PC-9 (cell line): ENCODE measurements around the gene SARNP. TPM values are rescaled to one million over a fixed set of nuclear protein-coding genes. Genes with fewer than 3 reads are reported as not detected.
A peak's percentile ranks its signal among the peaks of the same experiment; 100 is the strongest.
"Not testable (repeated sequence)": the region's sequence is repeated elsewhere in the genome, so short reads cannot be mapped to it uniquely, and the experiment has no call there.

ENCODE experiments used
- BruUV-seq: library from RNA; stranded (reverse); fragments of 400-500 nt; replicated peaks from 2 replicates; lab custom pipeline; 2021; lab: Mats Ljungman, UMichigan
- CTCF ChIA-PET: fragments of 300-600 bp; sonication (Branson Sonifier 250); formaldehyde crosslinking; loops from one replicate; lab custom pipeline; 2022; ENCODE audit warnings: antibody characterized with exemption; lab: Charles Lee
- POLR2A ChIA-PET: fragments of 300-600 bp; sonication (Branson Sonifier 250); formaldehyde crosslinking; loops from one replicate; lab custom pipeline; 2022; ENCODE audit warnings: antibody characterized with exemption; ENCODE audit not compliant: unreplicated experiment; lab: Charles Lee
- DNase-seq, 2 experiments: peaks; one replicate each; pipeline versions ENCODE4 v3.0.0 to v3.0.0-alpha.2; 2015 to 2022; ENCODE audit warnings: mixed read lengths in 1 of 2
- H2AFZ ChIP-seq: fragments of 200-600 bp; sonication (generic); 2 replicates; pipeline ENCODE4 v1.8.1; 2017; ENCODE audit warnings: antibody characterized with exemption
- H3F3A ChIP-seq: fragments of 200-600 bp; sonication (generic); 2 replicates; pipeline ENCODE4 v1.8.1; 2017; ENCODE audit warnings: antibody characterized with exemption, mild to moderate bottlenecking, low read depth; ENCODE audit not compliant: insufficient read depth
- H3K27ac ChIP-seq: fragments of 200-600 bp; sonication (generic); 2 replicates; pipeline ENCODE4 v1.6.1; 2016; ENCODE audit warnings: mixed run types
- H3K27me3 ChIP-seq: fragments of 200-600 bp; sonication (generic); 2 replicates; pipeline ENCODE4 v1.6.1; 2016; ENCODE audit warnings: low read depth, mixed run types; ENCODE audit not compliant: insufficient read depth
- H3K36me3 ChIP-seq: fragments of 200-600 bp; sonication (generic); 2 replicates; pipeline ENCODE4 v1.6.1; 2016; ENCODE audit warnings: low read depth, mixed run types
- H3K4me1 ChIP-seq: fragments of 200-600 bp; sonication (generic); replicated peaks from 2 replicates; pipeline ENCODE4 v1.6.1; 2016; ENCODE audit warnings: mixed run types; ENCODE audit not compliant: insufficient read depth
- H3K4me2 ChIP-seq: fragments of 200-600 bp; sonication (generic); 2 replicates; pipeline ENCODE4 v1.6.1; 2017; ENCODE audit warnings: mixed run types
- H3K4me3 ChIP-seq: fragments of 200-600 bp; sonication (generic); 2 replicates; pipeline ENCODE4 v1.6.1; 2016; ENCODE audit warnings: mixed run types
- H3K79me2 ChIP-seq: fragments of 200-600 bp; sonication (generic); 2 replicates; pipeline ENCODE4 v1.6.1; 2017; ENCODE audit warnings: low read depth, mixed run types
- H3K9me2 ChIP-seq: fragments of 200-600 bp; sonication (generic); 2 replicates; pipeline ENCODE4 v1.8.1; 2017; ENCODE audit warnings: mild to moderate bottlenecking; ENCODE audit not compliant: insufficient read depth
- H3K9me3 ChIP-seq: fragments of 200-600 bp; sonication (generic); 2 replicates; pipeline ENCODE4 v1.8.1; 2016; ENCODE audit warnings: low read depth; ENCODE audit not compliant: insufficient read depth
- H4K20me1 ChIP-seq: fragments of 200-600 bp; sonication (generic); 2 replicates; pipeline ENCODE4 v1.8.1; 2017; ENCODE audit not compliant: insufficient read depth
- CTCF ChIP-seq: fragments of 200-600 bp; sonication (generic); conservative IDR thresholded peaks from 2 replicates; pipeline ENCODE4 v1.6.1; 2017; ENCODE audit warnings: mixed run types, antibody characterized with exemption, mild to moderate bottlenecking, moderate library complexity
- EZH2 ChIP-seq: fragments of 200-600 bp; sonication (generic); IDR thresholded peaks from 2 replicates; pipeline ENCODE4 v1.8.0; 2017; ENCODE audit warnings: antibody characterized with exemption, low read depth
- intact Hi-C: fragments of 100-400 bp; cut with micrococcal nuclease; formaldehyde crosslinking; loops from one replicate; pipeline ENCODE4 v1.10.0; 2022; ENCODE audit not compliant: unreplicated experiment
- total RNA-seq: library from RNA; stranded (reverse); gene quantifications from 2 replicates; pipeline ENCODE4 v1.2.3, GENCODE V29; 2021

The SARNP gene
- total RNA-seq, 1 experiment from 2014 or later = 74.8 TPM

DNA sequence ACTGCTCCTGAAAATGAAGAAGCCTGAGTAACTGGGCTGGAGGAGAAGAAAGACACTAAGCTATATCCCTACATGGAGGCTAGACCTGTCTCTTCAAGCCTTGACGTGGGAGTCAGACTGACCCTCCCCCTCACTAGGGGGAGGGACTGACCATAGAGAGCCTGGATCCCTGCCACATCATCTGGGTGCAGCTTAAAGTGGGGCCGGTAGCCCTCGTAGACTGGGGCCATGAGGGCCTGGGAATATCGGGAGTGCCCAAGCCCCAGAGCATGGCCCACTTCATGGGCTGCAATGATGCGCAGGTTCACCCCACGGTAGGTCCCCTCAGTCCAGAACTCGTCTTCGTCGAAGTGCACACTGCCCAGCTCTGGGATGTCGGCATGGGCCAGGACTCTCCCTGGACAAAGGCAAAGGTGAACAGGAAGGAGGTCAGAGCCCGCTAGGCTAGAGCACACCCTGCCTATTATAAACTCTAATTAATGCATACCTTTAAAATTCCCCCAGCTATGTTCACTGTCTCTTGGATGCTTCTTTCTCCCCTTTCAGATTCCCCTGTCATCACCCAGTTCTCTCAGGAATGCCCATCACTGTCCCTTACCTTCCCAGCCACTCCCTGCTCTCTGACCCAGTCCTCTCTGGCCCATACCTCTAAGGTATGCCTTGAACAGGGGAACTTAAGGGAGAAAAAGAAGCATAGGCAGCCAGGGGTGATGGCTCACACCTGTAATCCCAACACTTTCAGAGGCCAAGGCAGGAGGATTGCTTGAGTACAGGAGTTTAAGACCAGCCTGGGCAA is 22.0 kb upstream of the SARNP start:
- peaks cover 27% of the 10 kb centered on the region for H3K4me1 ChIP-seq
- peak overlapping the region; percentile 49; the same call in 1 of the 2 replicates for H3K27ac ChIP-seq
- no peaks in the 10 kb centered on the region for H3K36me3 ChIP-seq
- intact Hi-C loops = no loop called here
- H3K9me2 ChIP-seq = no peaks in the 10 kb centered on the region
- no peak overlapping the region for H3K4me3 ChIP-seq
- peak in 1 of 2 experiments; percentile 61 for DNase-seq
- ChIA-PET CTCF (no interaction called here), POLR2A (no interaction called here)
- no peaks in the 10 kb centered on the region for H3K27me3 ChIP-seq
- H4K20me1 ChIP-seq = no peaks in the 10 kb centered on the region
- no peak for TF ChIP-seq EZH2
- no peak for TF ChIP-seq CTCF
- H3F3A ChIP-seq = peaks cover 14% of the 10 kb centered on the region; the same call in 1 of the 2 replicates
- no peaks in the 10 kb centered on the region for H3K79me2 ChIP-seq
- no TSS peak for BruUV-seq
- H2AFZ ChIP-seq = no peak overlapping the region
- no peaks in the 10 kb centered on the region for H3K9me3 ChIP-seq
- H3K4me2 ChIP-seq = peak overlapping the region; percentile 43; the same call in 1 of the 2 replicates

DNA sequence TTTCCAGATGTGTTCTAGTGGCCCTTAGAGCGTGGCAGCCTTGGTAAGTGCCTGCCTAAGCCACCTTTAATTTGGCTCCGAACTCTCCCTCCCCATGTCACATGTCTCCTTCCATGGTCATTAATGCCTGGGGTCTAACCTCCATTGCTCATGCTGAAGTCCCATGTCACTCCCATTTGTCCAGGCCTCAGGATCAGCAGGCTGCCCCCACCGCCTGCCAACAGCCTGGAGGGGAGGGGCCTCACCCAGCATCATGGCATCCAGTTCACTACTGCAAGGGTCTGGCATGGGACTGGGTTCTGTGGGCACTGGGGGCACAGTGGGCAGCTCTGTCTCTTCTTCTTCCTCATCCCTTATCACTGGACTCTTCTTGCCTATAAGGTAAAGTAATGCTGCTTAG is 20.8 kb upstream of the SARNP start:
- Histone ChIP-seq H3K9me3 (no peaks in the 10 kb centered on the region), H3K79me2 (no peaks in the 10 kb centered on the region), H3F3A (peaks cover 14% of the 10 kb centered on the region; the same call in 1 of the 2 replicates), H3K9me2 (no peaks in the 10 kb centered on the region), H3K27ac (no peak overlapping the region), H3K4me1 (peaks cover 27% of the 10 kb centered on the region), H3K36me3 (no peaks in the 10 kb centered on the region), H4K20me1 (no peaks in the 10 kb centered on the region), H3K4me3 (no peak overlapping the region), H2AFZ (no peak overlapping the region), H3K27me3 (no peaks in the 10 kb centered on the region), H3K4me2 (no peak overlapping the region)
- DNase-seq = no peak
- no TSS peak for BruUV-seq
- no peak for TF ChIP-seq CTCF
- no peak for TF ChIP-seq EZH2
- ChIA-PET POLR2A (no interaction called here), CTCF (no interaction called here)
- intact Hi-C loops = no loop called here

DNA sequence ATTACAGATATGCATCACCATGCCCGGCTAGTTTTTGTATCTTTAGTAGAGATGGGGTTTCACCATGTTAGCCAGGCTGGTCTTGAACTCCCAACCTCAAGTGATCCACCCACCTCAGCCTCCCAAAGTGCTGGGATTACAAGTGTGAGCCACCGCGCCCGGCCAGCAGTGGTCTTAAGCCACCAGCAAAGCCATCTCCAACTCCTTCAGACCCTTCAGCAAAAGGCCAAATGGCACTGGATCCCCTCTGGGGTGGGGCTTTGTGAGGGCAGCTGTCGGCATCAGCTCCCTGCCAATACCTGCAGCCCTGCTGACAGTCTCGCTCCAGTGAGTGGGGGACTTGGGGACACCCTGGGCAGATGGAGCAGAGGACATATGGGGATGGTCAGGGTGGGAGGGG is 16.9 kb upstream of the SARNP start:
- Histone ChIP-seq H3K4me1 (peaks cover 13% of the 10 kb centered on the region), H3K79me2 (peaks cover 11% of the 10 kb centered on the region; the same call in 1 of the 2 replicates)
- H3K27ac ChIP-seq, H2AFZ ChIP-seq, H3K4me3 ChIP-seq, intact Hi-C loops, H3K36me3 ChIP-seq, BruUV-seq, H3K9me3 ChIP-seq, H3K4me2 ChIP-seq, H3K27me3 ChIP-seq, H4K20me1 ChIP-seq, DNase-seq, POLR2A ChIA-PET, H3K9me2 ChIP-seq, CTCF ChIA-PET, H3F3A ChIP-seq: not testable (repeated sequence)
